ENCODE data around the gene MRPL17. TPM values are rescaled to one million over a fixed set of nuclear protein-coding genes. Genes with fewer than 3 reads are reported as not detected.

The MRPL17 gene
- total and polyA plus RNA-seq, 2 experiments from 2014 or later, result 26.7 to 81.8 TPM

DNA sequence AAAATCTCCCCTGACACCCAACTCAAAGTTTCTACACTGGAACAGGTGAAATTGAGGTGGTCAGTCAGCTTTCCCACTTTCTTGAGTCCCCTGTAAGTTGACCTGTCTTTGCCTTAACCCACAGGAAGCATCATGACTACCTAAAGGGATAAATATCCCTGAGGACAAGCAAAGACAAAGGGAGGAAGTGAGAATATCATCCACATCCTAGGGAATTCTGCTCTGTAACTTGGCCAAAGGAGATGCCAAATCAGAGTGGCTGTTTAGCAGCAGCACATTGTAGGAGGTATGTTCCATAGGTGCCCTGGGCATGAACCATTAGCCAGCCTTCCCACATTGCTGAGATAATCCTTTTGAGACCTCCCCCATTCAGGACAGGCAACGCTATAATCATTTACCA lies 40.9 kb upstream of the MRPL17 start:
- H3K9me2 ChIP-seq (ENCODE audit: insufficient read depth), result no peaks in the 10 kb centered on the region
- H3K27me3 Mint-ChIP-seq (ENCODE audit: insufficient read depth, low read depth, poor library complexity), result peaks cover 3% of the 10 kb centered on the region
- H3K36me3 Mint-ChIP-seq (ENCODE audit: low read depth), result no peaks in the 10 kb centered on the region
- TF ChIP-seq, protein P1, sequence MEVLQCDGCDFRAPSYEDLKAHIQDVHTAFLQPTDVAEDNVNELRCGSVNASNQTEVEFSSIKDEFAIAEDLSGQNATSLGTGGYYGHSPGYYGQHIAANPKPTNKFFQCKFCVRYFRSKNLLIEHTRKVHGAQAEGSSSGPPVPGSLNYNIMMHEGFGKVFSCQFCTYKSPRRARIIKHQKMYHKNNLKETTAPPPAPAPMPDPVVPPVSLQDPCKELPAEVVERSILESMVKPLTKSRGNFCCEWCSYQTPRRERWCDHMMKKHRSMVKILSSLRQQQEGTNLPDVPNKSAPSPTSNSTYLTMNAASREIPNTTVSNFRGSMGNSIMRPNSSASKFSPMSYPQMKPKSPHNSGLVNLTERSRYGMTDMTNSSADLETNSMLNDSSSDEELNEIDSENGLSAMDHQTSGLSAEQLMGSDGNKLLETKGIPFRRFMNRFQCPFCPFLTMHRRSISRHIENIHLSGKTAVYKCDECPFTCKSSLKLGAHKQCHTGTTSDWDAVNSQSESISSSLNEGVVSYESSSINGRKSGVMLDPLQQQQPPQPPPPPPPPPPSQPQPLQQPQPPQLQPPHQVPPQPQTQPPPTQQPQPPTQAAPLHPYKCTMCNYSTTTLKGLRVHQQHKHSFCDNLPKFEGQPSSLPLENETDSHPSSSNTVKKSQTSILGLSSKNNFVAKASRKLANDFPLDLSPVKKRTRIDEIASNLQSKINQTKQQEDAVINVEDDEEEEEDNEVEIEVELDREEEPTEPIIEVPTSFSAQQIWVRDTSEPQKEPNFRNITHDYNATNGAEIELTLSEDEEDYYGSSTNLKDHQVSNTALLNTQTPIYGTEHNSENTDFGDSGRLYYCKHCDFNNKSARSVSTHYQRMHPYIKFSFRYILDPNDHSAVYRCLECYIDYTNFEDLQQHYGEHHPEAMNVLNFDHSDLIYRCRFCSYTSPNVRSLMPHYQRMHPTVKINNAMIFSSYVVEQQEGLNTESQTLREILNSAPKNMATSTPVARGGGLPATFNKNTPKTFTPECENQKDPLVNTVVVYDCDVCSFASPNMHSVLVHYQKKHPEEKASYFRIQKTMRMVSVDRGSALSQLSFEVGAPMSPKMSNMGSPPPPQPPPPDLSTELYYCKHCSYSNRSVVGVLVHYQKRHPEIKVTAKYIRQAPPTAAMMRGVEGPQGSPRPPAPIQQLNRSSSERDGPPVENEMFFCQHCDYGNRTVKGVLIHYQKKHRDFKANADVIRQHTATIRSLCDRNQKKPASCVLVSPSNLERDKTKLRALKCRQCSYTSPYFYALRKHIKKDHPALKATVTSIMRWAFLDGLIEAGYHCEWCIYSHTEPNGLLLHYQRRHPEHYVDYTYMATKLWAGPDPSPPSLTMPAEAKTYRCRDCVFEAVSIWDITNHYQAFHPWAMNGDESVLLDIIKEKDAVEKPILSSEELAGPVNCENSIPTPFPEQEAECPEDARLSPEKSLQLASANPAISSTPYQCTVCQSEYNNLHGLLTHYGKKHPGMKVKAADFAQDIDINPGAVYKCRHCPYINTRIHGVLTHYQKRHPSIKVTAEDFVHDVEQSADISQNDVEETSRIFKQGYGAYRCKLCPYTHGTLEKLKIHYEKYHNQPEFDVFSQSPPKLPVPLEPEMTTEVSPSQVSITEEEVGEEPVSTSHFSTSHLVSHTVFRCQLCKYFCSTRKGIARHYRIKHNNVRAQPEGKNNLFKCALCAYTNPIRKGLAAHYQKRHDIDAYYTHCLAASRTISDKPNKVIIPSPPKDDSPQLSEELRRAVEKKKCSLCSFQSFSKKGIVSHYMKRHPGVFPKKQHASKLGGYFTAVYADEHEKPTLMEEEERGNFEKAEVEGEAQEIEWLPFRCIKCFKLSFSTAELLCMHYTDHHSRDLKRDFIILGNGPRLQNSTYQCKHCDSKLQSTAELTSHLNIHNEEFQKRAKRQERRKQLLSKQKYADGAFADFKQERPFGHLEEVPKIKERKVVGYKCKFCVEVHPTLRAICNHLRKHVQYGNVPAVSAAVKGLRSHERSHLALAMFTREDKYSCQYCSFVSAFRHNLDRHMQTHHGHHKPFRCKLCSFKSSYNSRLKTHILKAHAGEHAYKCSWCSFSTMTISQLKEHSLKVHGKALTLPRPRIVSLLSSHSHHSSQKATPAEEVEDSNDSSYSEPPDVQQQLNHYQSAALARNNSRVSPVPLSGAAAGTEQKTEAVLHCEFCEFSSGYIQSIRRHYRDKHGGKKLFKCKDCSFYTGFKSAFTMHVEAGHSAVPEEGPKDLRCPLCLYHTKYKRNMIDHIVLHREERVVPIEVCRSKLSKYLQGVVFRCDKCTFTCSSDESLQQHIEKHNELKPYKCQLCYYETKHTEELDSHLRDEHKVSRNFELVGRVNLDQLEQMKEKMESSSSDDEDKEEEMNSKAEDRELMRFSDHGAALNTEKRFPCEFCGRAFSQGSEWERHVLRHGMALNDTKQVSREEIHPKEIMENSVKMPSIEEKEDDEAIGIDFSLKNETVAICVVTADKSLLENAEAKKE (CRISPR knock-in tag; IDR thresholded peaks at IDR 0.05), result no peak
- no peak for TF ChIP-seq EZH2phosphoT487 (IDR thresholded peaks at IDR 0.05; ENCODE audit: unreplicated experiment)
- TF ChIP-seq, protein P2, sequence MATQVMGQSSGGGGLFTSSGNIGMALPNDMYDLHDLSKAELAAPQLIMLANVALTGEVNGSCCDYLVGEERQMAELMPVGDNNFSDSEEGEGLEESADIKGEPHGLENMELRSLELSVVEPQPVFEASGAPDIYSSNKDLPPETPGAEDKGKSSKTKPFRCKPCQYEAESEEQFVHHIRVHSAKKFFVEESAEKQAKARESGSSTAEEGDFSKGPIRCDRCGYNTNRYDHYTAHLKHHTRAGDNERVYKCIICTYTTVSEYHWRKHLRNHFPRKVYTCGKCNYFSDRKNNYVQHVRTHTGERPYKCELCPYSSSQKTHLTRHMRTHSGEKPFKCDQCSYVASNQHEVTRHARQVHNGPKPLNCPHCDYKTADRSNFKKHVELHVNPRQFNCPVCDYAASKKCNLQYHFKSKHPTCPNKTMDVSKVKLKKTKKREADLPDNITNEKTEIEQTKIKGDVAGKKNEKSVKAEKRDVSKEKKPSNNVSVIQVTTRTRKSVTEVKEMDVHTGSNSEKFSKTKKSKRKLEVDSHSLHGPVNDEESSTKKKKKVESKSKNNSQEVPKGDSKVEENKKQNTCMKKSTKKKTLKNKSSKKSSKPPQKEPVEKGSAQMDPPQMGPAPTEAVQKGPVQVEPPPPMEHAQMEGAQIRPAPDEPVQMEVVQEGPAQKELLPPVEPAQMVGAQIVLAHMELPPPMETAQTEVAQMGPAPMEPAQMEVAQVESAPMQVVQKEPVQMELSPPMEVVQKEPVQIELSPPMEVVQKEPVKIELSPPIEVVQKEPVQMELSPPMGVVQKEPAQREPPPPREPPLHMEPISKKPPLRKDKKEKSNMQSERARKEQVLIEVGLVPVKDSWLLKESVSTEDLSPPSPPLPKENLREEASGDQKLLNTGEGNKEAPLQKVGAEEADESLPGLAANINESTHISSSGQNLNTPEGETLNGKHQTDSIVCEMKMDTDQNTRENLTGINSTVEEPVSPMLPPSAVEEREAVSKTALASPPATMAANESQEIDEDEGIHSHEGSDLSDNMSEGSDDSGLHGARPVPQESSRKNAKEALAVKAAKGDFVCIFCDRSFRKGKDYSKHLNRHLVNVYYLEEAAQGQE (IDR thresholded peaks at IDR 0.05; ENCODE audit: unreplicated experiment), result no peak
- TF ChIP-seq ZNF331 (CRISPR knock-in tag; IDR thresholded peaks at IDR 0.05; ENCODE audit: low read depth), result no peak
- TF ChIP-seq, protein P3, sequence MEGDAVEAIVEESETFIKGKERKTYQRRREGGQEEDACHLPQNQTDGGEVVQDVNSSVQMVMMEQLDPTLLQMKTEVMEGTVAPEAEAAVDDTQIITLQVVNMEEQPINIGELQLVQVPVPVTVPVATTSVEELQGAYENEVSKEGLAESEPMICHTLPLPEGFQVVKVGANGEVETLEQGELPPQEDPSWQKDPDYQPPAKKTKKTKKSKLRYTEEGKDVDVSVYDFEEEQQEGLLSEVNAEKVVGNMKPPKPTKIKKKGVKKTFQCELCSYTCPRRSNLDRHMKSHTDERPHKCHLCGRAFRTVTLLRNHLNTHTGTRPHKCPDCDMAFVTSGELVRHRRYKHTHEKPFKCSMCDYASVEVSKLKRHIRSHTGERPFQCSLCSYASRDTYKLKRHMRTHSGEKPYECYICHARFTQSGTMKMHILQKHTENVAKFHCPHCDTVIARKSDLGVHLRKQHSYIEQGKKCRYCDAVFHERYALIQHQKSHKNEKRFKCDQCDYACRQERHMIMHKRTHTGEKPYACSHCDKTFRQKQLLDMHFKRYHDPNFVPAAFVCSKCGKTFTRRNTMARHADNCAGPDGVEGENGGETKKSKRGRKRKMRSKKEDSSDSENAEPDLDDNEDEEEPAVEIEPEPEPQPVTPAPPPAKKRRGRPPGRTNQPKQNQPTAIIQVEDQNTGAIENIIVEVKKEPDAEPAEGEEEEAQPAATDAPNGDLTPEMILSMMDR (conservative IDR thresholded peaks at IDR 0.05; ENCODE audit: low read depth in 2 of 2), result no peak
- TF ChIP-seq POLR2AphosphoS5 (IDR thresholded peaks at IDR 0.05; ENCODE audit: low read depth), result no peak
- no peak for TF ChIP-seq EZH2 (IDR thresholded peaks at IDR 0.05; ENCODE audit: low read depth, unreplicated experiment)
- no peak for TF ChIP-seq NANOG (IDR thresholded peaks at IDR 0.05; ENCODE audit: borderline replicate concordance)
- no peak for TF ChIP-seq STAT1 (IDR thresholded peaks at IDR 0.05; ENCODE audit: unreplicated experiment)
- no peaks in the 10 kb centered on the region for H3K79me2 ChIP-seq (replicated peaks; ENCODE audit: insufficient read depth)
- no peak overlapping the region for H2AFZ ChIP-seq
- no peaks in the 10 kb centered on the region for H3K4me1 Mint-ChIP-seq
- DNase-seq (ENCODE audit: low spot score) (no peak), ATAC-seq (no peak)
- no peaks in the 10 kb centered on the region for H4K20me1 ChIP-seq (replicated peaks; ENCODE audit: insufficient read depth)
- no peak overlapping the region for H3K4me3 ChIP-seq
- no peaks in the 10 kb centered on the region; the same call in 1 of the 2 replicates for H3K36me3 ChIP-seq (ENCODE audit: insufficient read depth)
- H3K4me2 ChIP-seq, result no peak overlapping the region
- no peaks in the 10 kb centered on the region for H3F3A ChIP-seq (replicated peaks; ENCODE audit: low read depth)
- no peaks in the 10 kb centered on the region for H3K4me1 ChIP-seq (ENCODE audit: insufficient read depth)
- no peak overlapping the region for H3K27ac ChIP-seq (ENCODE audit: low read depth)
- no peak overlapping the region for H3K4me3 Mint-ChIP-seq
- no peaks in the 10 kb centered on the region for H3K27me3 ChIP-seq (ENCODE audit: insufficient read depth)
- no peak overlapping the region for H3K27ac Mint-ChIP-seq
- H3K9me3 Mint-ChIP-seq, result no peaks in the 10 kb centered on the region; the same call in 2 of the 3 replicates

Data from GM23338 (cell line).